ES-I3 (cell line): ENCODE results near the gene GSC2.

Experiments used
- H3K36me3 ChIP-seq: 2 replicates; pipeline ENCODE4 v1.6.1; 2013; ENCODE audit warnings: mild to moderate bottlenecking, low read length, control low read depth, moderate library complexity; ENCODE audit not compliant: insufficient read depth
- H3K4me1 ChIP-seq: 2 replicates; pipeline ENCODE4 v1.6.1; 2013; ENCODE audit warnings: mild to moderate bottlenecking, control low read depth, low read length; ENCODE audit not compliant: insufficient read depth
- H3K9ac ChIP-seq: 2 replicates; pipeline ENCODE4 v1.6.1; 2013; ENCODE audit warnings: low read depth, mild to moderate bottlenecking, low read length, moderate library complexity
- H3K9me3 ChIP-seq: 2 replicates; pipeline ENCODE4 v1.6.1; 2013; ENCODE audit warnings: mild to moderate bottlenecking, low read length, moderate library complexity; ENCODE audit not compliant: control insufficient read depth, insufficient read depth

GSC2 gene

GRCh38 chr22:19117111-19117512, 33.0 kb downstream of the GSC2 start:
- H3K36me3 ChIP-seq, result no peaks in the 10 kb centered on the region
- H3K9me3 ChIP-seq, result no peaks in the 10 kb centered on the region
- peaks cover 4% of the 10 kb centered on the region; the same call in 1 of the 2 replicates for H3K4me1 ChIP-seq
- H3K9ac ChIP-seq, result no peak overlapping the region

DNA sequence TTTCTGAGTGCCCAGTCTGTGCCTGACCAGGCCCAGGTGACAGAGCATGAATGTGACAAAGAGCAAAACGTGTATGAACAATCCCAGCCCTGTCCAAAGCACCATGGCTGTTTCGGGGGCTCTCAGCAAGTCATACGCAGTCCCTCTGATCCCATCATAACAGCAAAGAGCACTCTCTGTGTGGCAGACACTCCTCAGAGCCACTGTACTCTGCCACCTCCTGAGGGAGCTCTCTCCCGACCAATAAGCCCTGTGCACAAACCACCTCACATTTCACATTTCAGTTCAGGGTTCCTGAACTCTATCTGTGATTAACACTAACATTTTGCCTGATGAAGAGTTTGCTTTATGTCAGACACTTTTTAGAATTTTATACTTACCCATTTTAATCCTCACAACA, 34.5 kb downstream of the GSC2 start:
- Histone ChIP-seq H3K36me3 (no peaks in the 10 kb centered on the region), H3K9me3 (no peaks in the 10 kb centered on the region), H3K4me1 (peaks cover 10% of the 10 kb centered on the region; the same call in 1 of the 2 replicates), H3K9ac (no peak overlapping the region)

DNA sequence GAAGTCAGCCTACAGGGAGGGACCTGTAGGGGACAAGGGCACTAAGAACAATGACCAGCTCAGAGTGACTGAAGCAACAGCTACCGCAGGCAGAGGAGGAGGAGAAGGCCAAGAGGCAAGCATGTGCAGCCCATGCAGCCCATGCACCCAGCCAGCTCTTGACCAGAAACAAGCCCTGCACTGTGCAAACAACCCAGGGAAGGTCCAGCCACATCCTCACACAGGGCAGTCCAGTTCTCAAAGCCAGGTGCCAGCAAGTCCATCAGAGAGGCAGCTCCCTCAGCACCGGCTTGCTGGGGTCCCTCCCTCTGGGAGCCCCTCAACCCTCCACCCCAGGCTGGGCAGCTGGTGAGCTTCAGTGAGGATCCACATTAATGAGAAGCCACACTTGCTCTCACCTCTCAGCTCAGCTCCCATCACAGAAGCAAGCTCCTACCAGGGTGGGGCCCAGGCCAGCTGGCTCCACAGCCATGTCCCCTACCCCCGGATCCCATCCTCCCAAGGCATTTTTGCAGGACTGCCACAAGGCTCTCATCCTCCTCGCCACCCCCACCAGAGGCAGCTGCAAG, 35.0 kb downstream of the GSC2 start:
- no peak overlapping the region for H3K9ac ChIP-seq
- H3K4me1 ChIP-seq, result peaks cover 7% of the 10 kb centered on the region; the same call in 1 of the 2 replicates
- no peaks in the 10 kb centered on the region for H3K36me3 ChIP-seq
- H3K9me3 ChIP-seq, result no peaks in the 10 kb centered on the region

DNA sequence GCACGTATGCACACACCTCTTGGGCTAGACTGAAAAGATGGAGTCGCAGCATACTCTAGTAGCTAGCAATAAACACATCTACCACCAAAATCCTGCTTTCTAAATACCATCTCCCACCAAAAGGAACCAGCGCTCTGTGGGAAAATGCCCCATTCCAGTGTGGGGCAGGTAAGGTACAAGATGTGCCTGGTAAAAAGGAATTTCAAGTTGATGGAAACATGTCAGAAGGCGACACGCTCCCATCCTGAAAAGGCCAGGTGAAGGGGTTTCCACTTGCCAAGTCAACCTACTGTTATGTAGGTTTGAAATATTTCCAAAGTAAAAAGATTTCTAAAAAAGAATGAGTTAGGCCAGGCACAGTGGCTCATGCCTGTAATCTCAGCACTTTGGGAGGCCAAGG, 36.7 kb downstream of the GSC2 start:
- Histone ChIP-seq H3K9me3 (no peaks in the 10 kb centered on the region), H3K4me1 (peaks cover 14% of the 10 kb centered on the region; the same call in 1 of the 2 replicates), H3K36me3 (no peaks in the 10 kb centered on the region), H3K9ac (no peak overlapping the region)

DNA sequence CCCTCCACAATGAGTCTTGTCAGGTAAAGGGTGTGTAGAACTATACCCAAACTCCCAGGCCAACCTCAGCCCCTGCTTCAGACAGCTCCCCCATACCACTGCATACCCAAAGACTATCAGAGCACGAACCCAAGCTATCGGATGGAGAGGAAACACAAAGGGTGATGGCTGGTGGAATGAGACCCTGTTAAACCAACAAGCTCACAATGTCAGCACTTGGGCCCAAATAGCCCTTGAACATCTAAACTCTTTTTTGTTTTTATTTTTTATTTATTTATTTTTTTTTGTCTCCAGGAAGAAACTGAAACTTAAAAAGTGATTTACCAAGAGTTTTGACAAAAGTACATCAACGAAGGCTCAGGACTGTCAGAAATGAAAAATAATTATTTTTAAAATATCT, 38.5 kb downstream of the GSC2 start:
- peaks cover 14% of the 10 kb centered on the region; the same call in 1 of the 2 replicates for H3K4me1 ChIP-seq
- no peaks in the 10 kb centered on the region for H3K36me3 ChIP-seq
- H3K9ac ChIP-seq, result no peak overlapping the region

DNA sequence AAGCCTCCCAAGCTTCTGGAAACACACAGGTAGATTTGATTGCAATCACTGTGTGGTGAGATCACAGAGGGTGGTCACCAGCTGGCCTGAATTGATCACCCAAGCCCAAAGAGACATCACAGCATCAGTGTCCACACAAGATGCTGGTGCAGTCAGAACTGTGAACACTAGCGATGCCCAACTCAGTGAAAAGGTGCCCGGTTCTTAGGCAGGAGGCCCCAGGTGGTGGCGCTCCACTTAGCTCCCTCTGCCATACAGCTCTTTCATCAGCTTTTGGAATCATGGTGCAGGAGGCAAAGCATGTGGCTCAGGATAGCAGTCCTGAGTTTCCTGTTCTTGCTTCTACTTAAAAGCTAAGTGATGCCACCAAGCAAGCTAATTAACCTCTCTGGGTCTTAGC, 39.0 kb downstream of the GSC2 start:
- Histone ChIP-seq H3K9me3 (no peaks in the 10 kb centered on the region), H3K36me3 (no peaks in the 10 kb centered on the region), H3K9ac (no peak overlapping the region), H3K4me1 (peaks cover 14% of the 10 kb centered on the region; the same call in 1 of the 2 replicates)

More for the DNA sequence above, 38.5 kb downstream of the GSC2 start:
- H3K9me3 ChIP-seq, result no peaks in the 10 kb centered on the region

DNA sequence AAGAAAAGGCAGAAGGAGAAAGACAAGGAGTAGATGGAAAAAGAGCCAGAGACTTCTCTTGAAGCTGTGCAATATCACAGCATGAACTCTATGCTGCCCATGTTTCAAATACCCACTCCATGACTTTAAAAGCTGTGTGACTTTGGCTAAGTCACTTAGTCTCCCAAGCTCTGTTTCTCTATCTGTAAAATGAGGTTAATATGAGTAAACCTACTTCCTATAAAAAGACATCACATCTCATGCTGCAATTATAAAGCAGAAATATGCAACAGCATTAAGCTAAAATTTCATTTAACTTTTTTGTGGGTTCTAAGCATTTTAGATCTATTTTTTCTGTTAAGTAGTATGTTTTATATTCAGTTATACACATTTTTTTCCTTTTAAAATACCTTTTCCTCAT, 39.4 kb downstream of the GSC2 start:
- Histone ChIP-seq H3K36me3 (no peaks in the 10 kb centered on the region), H3K9me3 (no peaks in the 10 kb centered on the region), H3K9ac (no peak overlapping the region), H3K4me1 (peaks cover 14% of the 10 kb centered on the region; the same call in 1 of the 2 replicates)

- no peak overlapping the region for H3K9ac ChIP-seq
- H3K36me3 ChIP-seq, result no peaks in the 10 kb centered on the region
- no peaks in the 10 kb centered on the region for H3K9me3 ChIP-seq
Measured at GRCh38 chr22:19110064-19110458, 40.0 kb downstream of the GSC2 start.

DNA sequence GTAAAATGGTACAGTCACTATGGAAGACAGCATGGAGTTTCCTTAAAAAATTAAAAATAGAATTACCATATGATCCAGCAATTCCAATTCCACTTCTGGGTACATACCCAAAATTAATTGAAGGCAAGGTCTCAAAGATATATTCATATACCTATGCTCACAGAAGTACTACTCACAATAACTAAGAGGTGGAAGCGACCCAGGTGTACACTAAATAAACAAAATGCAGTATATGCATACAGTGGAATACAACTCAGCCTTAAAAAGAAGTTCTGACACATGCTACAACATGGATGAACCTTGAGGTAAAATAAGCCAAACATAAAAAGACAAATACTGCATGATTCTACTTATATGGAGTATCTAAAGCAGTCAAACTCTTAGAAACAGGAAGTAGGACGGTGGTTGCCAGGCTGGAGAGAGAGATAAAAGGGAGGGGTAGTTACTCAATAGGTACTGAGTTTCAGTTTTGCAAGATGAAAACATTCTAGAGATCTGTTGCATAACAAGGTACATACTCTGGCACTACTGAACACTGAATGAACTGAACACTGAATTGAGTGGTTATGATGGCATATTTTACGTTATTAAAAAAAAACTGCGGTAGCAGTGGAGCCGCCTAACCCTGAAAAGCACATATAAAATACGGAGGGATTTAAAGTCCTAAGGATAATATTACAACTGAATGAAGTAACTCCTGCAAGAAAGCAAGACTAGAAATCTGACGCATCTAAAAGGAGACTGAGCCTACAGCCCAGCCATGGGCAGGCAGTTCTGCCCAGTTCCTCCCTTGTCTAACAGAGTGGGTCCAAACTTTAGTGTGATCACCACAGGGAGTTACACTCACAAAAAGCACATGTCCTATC, 40.7 kb downstream of the GSC2 start:
- no peak overlapping the region for H3K9ac ChIP-seq
- H3K9me3 ChIP-seq, result no peaks in the 10 kb centered on the region
- peaks cover 14% of the 10 kb centered on the region; the same call in 1 of the 2 replicates for H3K4me1 ChIP-seq
- H3K36me3 ChIP-seq, result no peaks in the 10 kb centered on the region

More at GRCh38 chr22:19110064-19110458, 40.0 kb downstream of the GSC2 start:
- peaks cover 14% of the 10 kb centered on the region; the same call in 1 of the 2 replicates for H3K4me1 ChIP-seq

GRCh38 chr22:19108807-19109197, 41.3 kb downstream of the GSC2 start:
- H3K9me3 ChIP-seq, result no peaks in the 10 kb centered on the region
- H3K4me1 ChIP-seq, result peaks cover 14% of the 10 kb centered on the region; the same call in 1 of the 2 replicates
- no peaks in the 10 kb centered on the region for H3K36me3 ChIP-seq
- no peak overlapping the region for H3K9ac ChIP-seq

DNA sequence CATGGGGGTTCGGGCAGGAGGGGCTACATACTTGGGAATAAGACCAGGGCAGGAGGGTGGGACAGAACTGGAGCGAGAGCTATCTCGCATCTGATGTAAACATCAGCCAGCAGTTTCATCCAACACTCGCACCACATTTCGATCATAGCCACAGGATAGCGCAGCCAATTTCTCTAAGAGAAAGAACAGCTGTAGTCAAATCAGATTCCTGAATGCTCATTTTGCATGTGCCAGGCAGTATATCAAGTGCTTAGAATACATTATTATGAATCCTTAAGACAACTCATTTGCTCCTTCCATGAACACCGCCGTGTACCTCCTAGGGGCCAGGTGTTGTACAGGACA, 42.4 kb downstream of the GSC2 start:
- H3K36me3 ChIP-seq, result no peaks in the 10 kb centered on the region
- H3K9me3 ChIP-seq, result no peaks in the 10 kb centered on the region
- H3K4me1 ChIP-seq, result peaks cover 14% of the 10 kb centered on the region; the same call in 1 of the 2 replicates
- no peak overlapping the region for H3K9ac ChIP-seq

DNA sequence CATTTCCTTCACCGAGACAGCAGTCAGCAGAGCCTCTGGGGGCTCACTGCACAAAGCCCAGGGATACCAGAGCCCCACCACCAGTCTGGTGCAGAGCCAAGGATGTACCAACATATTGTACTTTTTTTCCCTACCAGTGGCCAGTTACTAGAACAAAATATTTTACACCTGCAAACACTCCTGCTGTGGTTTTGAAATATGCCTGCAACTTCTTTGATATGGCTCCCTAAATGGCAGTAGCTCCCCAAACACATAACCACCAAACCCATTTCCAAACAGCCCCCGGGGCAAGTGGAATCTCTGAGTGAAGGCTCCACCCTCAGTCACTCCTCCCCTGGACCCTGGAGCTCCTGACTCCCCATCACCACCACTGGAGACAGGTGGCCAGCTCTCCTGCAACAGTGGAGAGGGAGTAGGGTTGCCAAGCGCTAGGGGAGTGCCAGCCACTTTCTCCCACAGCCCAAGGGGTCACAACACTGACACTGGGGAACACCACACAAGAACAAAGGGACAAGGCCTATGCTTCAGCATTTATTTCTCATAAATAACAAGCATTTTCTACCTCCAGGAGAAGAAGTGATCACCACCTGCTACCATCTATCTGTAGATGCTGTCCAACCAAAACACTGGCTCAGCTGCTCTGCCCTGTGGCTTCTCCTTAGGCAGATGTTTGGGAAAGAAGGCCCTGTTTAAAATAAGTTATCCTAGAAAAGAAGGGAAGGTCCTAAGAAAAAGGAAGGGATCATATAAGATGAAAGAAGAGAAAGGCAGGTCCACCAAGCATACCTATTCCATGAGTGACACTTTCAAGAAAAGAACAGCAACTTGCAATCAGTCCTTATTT, 43.0 kb downstream of the GSC2 start:
- no peaks in the 10 kb centered on the region for H3K36me3 ChIP-seq
- H3K9ac ChIP-seq, result no peak overlapping the region
- peaks cover 14% of the 10 kb centered on the region; the same call in 1 of the 2 replicates for H3K4me1 ChIP-seq
- no peaks in the 10 kb centered on the region for H3K9me3 ChIP-seq

- H3K9ac ChIP-seq, result no peak overlapping the region
- no peaks in the 10 kb centered on the region for H3K36me3 ChIP-seq
- H3K9me3 ChIP-seq, result no peaks in the 10 kb centered on the region
Measured at GRCh38 chr22:19105867-19106802, 44.0 kb downstream of the GSC2 start.

More at GRCh38 chr22:19105867-19106802, 44.0 kb downstream of the GSC2 start:
- peaks cover 9% of the 10 kb centered on the region; the same call in 1 of the 2 replicates for H3K4me1 ChIP-seq
